Measurements from ENCODE around the gene IL4R.

- no peak for TF ChIP-seq NFYB (IDR thresholded peaks at IDR 0.05; ENCODE audit: insufficient read depth, low read depth, low read length)
- no peak for TF ChIP-seq SREBF2 (IDR thresholded peaks at IDR 0.05; ENCODE audit: low read length)
- no peak for TF ChIP-seq TCF12 (IDR thresholded peaks at IDR 0.05; ENCODE audit: low read depth, low read length)
- no peak for TF ChIP-seq CTCF (IDR thresholded peaks at IDR 0.05 in 2 of 3, conservative IDR thresholded peaks at IDR 0.05 in 1 of 3; ENCODE audit: control insufficient read depth in 2 of 3, extremely low read depth in 1 of 3, insufficient read depth in 1 of 3, low read depth in 3 of 3, low read length in 3 of 3)
- TF ChIP-seq SPI1 (IDR thresholded peaks at IDR 0.05; ENCODE audit: borderline replicate concordance, insufficient read depth, low read depth, low read length): no peak
- TF ChIP-seq POLR2AphosphoS5 (IDR thresholded peaks at IDR 0.05; ENCODE audit: low read length): no peak
- TF ChIP-seq POLR2A (IDR thresholded peaks at IDR 0.05; ENCODE audit: low read depth, low read length): no peak
- TF ChIP-seq BACH1 (IDR thresholded peaks at IDR 0.05; ENCODE audit: borderline replicate concordance): no peak
- no peak for TF ChIP-seq FOXM1 (IDR thresholded peaks at IDR 0.05; ENCODE audit: low read depth, low read length)
These were observed 20.5 kb downstream of the IL4R start for GRCh38 chr16:27334192-27334764.
